ENCODE results near the gene CNOT6.
"Not testable (repeated sequence)": the region's sequence is repeated elsewhere in the genome, so short reads cannot be mapped to it uniquely, and the experiment has no call there.

DNA sequence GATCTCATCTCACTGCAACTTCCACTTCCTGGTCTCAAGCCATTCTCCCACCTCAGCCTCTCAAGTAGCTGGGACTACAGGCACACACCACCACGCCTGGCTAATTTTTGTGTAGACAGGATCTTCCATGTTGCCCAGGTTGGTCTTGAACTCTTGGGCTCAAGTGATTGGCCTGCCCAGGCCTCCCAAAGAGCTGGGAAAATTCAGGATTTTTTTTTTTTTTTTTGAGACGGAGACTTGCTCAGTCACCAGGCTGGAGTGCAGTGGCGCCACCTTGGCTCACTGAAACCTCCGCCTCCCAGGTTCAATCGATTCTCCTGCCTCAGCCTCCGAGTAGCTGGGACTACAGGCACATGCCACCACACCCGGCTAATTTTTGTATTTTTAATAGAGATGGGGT lies 21.8 kb downstream of the CNOT6 start:
- TF ChIP-seq, protein P1, sequence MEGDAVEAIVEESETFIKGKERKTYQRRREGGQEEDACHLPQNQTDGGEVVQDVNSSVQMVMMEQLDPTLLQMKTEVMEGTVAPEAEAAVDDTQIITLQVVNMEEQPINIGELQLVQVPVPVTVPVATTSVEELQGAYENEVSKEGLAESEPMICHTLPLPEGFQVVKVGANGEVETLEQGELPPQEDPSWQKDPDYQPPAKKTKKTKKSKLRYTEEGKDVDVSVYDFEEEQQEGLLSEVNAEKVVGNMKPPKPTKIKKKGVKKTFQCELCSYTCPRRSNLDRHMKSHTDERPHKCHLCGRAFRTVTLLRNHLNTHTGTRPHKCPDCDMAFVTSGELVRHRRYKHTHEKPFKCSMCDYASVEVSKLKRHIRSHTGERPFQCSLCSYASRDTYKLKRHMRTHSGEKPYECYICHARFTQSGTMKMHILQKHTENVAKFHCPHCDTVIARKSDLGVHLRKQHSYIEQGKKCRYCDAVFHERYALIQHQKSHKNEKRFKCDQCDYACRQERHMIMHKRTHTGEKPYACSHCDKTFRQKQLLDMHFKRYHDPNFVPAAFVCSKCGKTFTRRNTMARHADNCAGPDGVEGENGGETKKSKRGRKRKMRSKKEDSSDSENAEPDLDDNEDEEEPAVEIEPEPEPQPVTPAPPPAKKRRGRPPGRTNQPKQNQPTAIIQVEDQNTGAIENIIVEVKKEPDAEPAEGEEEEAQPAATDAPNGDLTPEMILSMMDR (IDR thresholded peaks at IDR 0.05), result not testable (repeated sequence)
- TF ChIP-seq EP300 (IDR thresholded peaks at IDR 0.05), result not testable (repeated sequence)

Measured in upper lobe of left lung (tissue), 4 donors.